Skeletal muscle satellite cell (primary cell): ENCODE results near the gene FHOD3.
"Not testable (repeated sequence)": the region's sequence is repeated elsewhere in the genome, so short reads cannot be mapped to it uniquely, and the experiment has no call there.

Experiments
- H3K27me3 ChIP-seq: 2 replicates; pipeline ENCODE4 v1.7.0; 2013; ENCODE audit warnings: low read length; ENCODE audit not compliant: control insufficient read depth, insufficient read depth
- H3K36me3 ChIP-seq: 2 replicates; pipeline ENCODE4 v1.7.0; 2013; ENCODE audit warnings: mild to moderate bottlenecking, control low read depth, low read length; ENCODE audit not compliant: insufficient read depth
- H3K4me1 ChIP-seq: 2 replicates; pipeline ENCODE4 v1.7.0; 2013; ENCODE audit warnings: low read length; ENCODE audit not compliant: control insufficient read depth, insufficient read depth
- H3K4me2 ChIP-seq: 2 replicates; pipeline ENCODE4 v1.7.0; 2013; ENCODE audit warnings: mild to moderate bottlenecking, low read length
- H3K4me3 ChIP-seq: 2 replicates; pipeline ENCODE4 v1.7.0; 2013; ENCODE audit warnings: low read length
- H3K9ac ChIP-seq: 2 replicates; pipeline ENCODE4 v1.7.0; 2013; ENCODE audit warnings: mild to moderate bottlenecking, low read depth, low read length, moderate library complexity
- H3K9me3 ChIP-seq: replicated peaks from 2 replicates; pipeline ENCODE4 v1.7.0; 2013; ENCODE audit warnings: mild to moderate bottlenecking, control low read depth, low read length

FHOD3 gene

DNA sequence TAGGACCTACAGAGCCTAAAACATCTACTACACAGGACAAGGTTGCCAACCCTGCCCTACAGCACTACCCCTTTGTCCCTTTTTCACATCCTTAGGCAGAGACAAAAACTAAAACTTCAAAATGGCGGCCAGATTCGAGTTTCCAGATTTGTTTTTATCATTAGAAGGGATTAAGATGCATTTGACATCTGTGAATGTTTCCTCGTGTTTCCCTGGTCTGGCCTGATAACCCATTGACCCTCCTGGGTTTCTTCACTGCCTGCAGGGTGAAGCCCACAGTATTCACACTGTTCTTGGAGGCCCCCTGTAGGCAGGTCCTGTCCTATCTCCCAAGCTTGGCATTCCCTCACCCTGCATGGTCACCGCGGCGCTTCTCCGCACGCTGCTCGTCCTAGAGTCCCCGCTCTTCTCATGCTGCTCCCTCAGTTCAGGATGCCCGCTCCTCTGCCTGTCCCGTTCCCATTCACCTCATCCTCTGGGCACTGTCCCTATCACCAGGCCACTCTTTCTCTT lies 463.7 kb downstream of the FHOD3 start:
- no peaks in the 10 kb centered on the region for H3K36me3 ChIP-seq
- H3K4me1 ChIP-seq, result peaks cover 19% of the 10 kb centered on the region
- no peaks in the 10 kb centered on the region for H3K9me3 ChIP-seq
- no peak overlapping the region for H3K4me2 ChIP-seq
- H3K27me3 ChIP-seq, result no peaks in the 10 kb centered on the region
- no peak overlapping the region for H3K9ac ChIP-seq
- H3K4me3 ChIP-seq, result no peak overlapping the region

DNA sequence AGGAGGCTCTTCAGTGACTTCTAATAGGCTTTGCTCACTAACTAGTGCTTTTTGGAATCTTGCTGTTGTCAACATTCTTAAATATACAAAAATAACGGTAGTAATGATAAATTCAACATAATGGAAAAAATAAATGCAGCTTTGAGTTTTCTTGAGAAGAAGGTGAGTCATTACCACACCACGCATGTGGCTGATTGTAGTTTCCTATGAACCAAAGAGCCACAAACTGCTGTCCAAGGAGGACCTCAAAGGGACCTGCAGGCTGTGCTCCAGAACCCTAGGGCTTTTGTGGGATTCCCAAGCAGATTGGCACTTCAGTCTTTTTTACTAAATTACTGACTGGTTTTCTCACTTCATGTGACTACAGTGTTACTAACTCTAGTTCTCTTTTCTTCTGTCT lies 464.6 kb downstream of the FHOD3 start:
- peaks cover 12% of the 10 kb centered on the region for H3K4me1 ChIP-seq
- H3K9ac ChIP-seq, result no peak overlapping the region
- H3K27me3 ChIP-seq, result no peaks in the 10 kb centered on the region
- H3K9me3 ChIP-seq, result no peaks in the 10 kb centered on the region
- no peak overlapping the region for H3K4me2 ChIP-seq
- no peaks in the 10 kb centered on the region for H3K36me3 ChIP-seq
- H3K4me3 ChIP-seq, result no peak overlapping the region

DNA sequence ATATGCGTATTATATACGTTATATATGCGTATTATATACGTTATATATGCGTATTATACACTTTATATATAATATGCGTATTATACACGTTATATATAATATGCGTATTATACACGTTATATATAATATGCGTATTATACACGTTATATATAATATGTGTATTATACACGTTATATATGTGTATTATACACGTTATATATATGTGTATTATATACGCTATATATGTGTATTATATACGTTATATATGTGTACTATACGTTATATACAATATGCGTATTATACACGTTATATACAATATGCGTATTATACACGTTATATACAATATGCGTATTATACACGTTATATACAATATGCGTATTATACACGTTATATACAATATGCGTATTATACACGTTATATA lies 465.5 kb downstream of the FHOD3 start:
- not testable (repeated sequence) for H3K4me1 ChIP-seq, H3K9me3 ChIP-seq, H3K4me3 ChIP-seq, H3K9ac ChIP-seq, H3K4me2 ChIP-seq, H3K27me3 ChIP-seq, H3K36me3 ChIP-seq

DNA sequence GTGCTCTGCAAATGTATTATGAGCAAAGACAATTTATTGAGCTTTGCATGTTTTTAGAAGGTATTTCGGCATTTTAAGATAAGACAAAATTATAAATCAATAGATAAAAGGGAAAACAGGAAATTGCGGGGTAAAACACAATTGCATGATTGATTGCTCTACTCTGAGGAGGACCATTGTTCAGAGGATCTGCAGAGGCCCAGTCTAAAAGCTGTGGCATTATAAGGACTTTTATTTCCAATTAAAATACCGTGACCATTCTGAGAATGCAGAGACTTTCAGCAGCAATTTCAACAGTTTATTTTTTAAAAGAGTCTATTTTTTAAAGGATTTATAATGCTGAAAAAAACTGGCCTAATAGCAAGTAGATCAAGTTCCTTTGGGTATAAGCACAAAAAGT lies 469.3 kb downstream of the FHOD3 start:
- Histone ChIP-seq H3K4me1 (peaks cover under 1% of the 10 kb centered on the region), H3K4me3 (no peak overlapping the region), H3K9ac (no peak overlapping the region), H3K9me3 (no peaks in the 10 kb centered on the region), H3K27me3 (no peaks in the 10 kb centered on the region), H3K4me2 (no peak overlapping the region), H3K36me3 (no peaks in the 10 kb centered on the region)

DNA sequence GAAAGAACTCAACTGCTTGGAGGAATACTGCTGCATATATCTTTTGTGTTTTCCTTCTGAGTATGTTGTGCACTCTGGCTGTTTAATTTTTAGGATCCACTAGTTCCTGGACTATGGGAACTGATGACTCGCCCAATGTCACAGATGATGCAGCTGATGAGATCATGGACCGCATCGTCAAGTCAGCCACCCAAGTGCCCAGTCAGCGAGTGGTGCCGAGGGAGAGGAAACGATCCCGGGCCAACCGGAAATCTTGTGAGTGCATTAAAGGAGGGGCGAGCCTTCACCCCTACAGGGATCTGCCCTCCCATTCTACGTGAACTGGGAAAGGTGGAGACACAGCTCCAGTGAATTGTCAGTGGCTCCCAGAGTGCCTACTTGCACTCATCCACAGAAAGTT lies 471.7 kb downstream of the FHOD3 start:
- Histone ChIP-seq H3K4me3 (no peak overlapping the region), H3K36me3 (no peaks in the 10 kb centered on the region), H3K27me3 (no peaks in the 10 kb centered on the region), H3K9ac (no peak overlapping the region), H3K4me2 (no peak overlapping the region), H3K9me3 (no peaks in the 10 kb centered on the region), H3K4me1 (peaks cover 10% of the 10 kb centered on the region)

DNA sequence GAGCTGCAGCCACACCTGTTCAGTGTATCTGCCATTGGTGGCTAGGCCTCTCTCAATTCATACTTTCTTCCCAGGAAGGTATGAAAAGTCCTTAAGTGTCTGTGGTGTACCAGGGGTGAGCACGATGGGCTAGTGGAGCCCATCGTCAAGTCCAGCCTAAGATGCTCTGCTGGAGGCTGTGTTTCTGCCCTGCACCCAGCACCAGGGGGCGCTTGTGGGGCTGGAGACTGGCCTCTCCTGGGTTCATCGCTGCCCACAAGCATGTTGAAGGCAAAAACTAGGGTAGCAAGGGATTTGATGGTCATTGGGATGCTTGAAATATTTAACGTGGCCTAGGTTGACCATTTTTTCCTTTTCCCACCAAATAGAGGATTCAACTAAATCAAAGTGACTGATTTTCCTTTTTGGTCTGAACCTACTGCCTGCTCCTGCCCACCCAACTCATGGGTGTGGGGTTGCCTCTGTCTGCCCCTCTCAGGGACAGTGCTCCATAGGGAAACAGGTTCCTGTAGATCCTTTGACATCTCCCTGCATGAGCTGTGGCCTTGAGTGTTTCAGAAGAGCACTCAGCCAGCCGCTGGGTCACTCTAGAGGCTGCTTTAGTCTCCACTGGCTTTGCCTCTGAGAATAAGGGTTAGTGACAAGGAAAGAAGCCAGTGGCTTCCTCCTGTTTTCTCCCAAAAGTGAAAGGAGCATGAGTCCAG lies 472.2 kb downstream of the FHOD3 start:
- Histone ChIP-seq H3K4me2 (no peak overlapping the region), H3K36me3 (no peaks in the 10 kb centered on the region), H3K4me3 (no peak overlapping the region), H3K4me1 (peaks cover 10% of the 10 kb centered on the region), H3K9ac (no peak overlapping the region), H3K9me3 (no peaks in the 10 kb centered on the region), H3K27me3 (no peaks in the 10 kb centered on the region)

DNA sequence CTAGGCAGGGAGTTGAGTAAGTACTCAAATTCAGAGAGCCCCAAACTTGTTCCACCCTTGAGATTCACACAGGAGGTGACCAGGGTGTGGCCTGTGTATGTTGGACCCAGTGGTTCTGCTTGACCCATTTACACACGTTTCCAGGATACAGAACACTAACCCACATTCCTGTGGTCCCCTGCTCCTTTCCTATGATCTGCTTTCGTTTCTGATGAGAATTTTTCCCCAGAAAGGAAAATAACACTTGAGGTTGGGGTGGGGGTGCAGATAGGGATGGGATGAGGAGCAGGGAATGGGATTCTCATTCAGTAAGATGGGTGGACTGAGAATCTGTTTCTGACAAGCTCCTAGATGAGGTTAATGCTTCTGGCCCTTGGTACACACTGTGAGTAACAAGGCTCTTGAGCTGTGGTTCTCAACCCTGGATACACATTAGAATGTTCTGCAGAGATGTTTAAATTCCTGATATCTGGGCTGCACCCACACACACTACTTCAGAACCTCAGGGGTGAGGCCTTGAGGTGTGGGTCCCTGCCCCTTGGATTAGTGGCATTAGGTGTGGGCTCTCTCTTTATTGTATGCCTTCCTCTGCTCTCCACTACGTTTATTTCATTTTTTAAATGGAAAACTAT lies 472.9 kb downstream of the FHOD3 start:
- Histone ChIP-seq H3K9ac (no peak overlapping the region), H3K4me3 (no peak overlapping the region), H3K9me3 (no peaks in the 10 kb centered on the region), H3K4me1 (peaks cover 10% of the 10 kb centered on the region), H3K4me2 (no peak overlapping the region), H3K36me3 (no peaks in the 10 kb centered on the region), H3K27me3 (no peaks in the 10 kb centered on the region)

DNA sequence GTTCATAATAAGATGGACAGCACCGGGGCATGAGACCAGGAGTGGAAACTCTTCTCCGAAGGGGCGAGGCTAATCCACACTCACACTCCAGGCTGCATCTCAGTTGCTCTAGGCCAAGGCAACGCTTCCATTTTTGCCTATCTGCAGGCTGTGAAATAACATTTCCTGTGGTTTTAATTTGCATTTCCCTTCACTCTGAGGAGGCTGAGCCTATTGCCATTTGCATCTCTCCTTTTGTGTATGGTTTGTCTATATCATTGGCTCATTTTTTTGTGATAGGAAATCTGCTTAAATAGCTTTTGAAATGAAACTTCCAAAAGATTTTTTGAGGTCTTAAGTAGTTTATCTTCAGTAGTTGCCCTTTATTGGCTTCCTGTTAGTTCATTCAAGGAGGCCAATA lies 473.7 kb downstream of the FHOD3 start:
- no peaks in the 10 kb centered on the region for H3K27me3 ChIP-seq
- H3K9me3 ChIP-seq, result no peaks in the 10 kb centered on the region
- H3K9ac ChIP-seq, result no peak overlapping the region
- H3K36me3 ChIP-seq, result no peaks in the 10 kb centered on the region
- H3K4me2 ChIP-seq, result no peak overlapping the region
- H3K4me3 ChIP-seq, result no peak overlapping the region
- peaks cover 10% of the 10 kb centered on the region for H3K4me1 ChIP-seq

DNA sequence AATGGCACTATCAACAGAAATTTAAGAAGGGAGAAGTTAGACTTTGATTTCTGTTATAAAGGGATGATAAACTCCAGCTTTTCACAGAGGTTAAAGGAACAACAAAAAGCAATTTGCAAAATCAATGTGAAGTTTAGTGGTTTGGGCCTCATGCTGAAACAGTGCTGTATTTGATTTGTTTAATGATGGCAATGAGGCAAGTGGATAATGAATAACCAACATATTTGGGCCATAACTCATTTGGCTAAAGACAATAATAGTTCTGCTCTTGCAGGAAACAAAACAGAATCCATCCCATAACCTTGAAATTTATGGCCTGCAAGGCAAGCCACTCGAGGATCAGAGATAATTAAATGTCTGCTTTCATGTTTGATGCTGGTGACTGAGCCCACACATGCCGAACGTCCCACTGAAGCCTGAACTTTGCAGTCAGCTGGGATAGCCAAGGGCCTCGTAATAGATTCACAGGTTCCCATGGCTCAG lies 474.8 kb downstream of the FHOD3 start:
- no peaks in the 10 kb centered on the region for H3K9me3 ChIP-seq
- no peaks in the 10 kb centered on the region for H3K36me3 ChIP-seq
- no peaks in the 10 kb centered on the region for H3K27me3 ChIP-seq

DNA sequence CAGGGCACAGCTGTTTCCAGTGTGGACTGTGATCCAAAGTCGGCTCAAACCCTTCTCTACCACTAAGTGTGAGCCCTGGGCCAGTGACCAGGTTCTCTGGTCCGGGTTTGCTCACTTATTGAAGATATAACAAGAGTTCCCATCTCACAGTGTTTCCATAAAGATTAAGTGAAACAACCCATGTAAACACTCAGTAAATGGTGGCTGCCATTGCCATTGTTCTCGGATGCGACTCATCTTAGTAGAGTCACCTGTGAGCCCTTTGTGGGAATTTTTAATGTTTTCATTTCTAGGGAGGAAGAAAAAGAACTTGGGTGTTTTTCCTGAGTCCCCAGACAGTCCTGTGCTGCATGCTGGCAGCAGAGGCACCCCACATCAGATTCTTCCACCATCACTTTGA lies 477.9 kb downstream of the FHOD3 start:
- H3K4me3 ChIP-seq, result no peak overlapping the region
- peaks cover 10% of the 10 kb centered on the region for H3K4me1 ChIP-seq

More for the DNA sequence above, 474.8 kb downstream of the FHOD3 start:
- Histone ChIP-seq H3K4me1 (peaks cover 10% of the 10 kb centered on the region), H3K9ac (no peak overlapping the region), H3K4me3 (no peak overlapping the region), H3K4me2 (no peak overlapping the region)

DNA sequence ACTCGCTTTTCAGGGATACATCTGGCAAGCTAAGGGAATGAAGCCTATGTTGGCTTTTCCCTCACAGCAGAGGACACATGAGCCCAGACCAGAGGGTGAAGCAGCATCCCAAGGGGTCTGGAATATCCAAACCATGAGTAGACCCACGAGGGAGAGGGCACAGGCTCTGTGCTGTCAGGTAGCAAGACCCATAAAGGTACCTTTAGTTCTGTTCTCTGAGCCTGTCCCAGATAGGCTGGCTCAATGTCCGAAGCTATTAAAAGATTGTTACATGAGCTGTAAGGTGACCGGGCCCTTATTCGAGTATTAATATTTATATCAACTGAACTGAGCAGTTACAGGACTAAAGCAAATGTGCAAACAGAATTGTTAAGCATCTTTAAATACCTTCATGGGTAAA lies 479.1 kb downstream of the FHOD3 start:
- no peaks in the 10 kb centered on the region for H3K9me3 ChIP-seq
- H3K9ac ChIP-seq, result no peak overlapping the region
- no peak overlapping the region for H3K4me3 ChIP-seq
- no peak overlapping the region for H3K4me2 ChIP-seq
- no peaks in the 10 kb centered on the region for H3K27me3 ChIP-seq
- H3K4me1 ChIP-seq, result peaks cover 10% of the 10 kb centered on the region
- no peaks in the 10 kb centered on the region for H3K36me3 ChIP-seq

More for the DNA sequence above, 477.9 kb downstream of the FHOD3 start:
- Histone ChIP-seq H3K36me3 (no peaks in the 10 kb centered on the region), H3K9ac (no peak overlapping the region), H3K9me3 (no peaks in the 10 kb centered on the region), H3K27me3 (no peaks in the 10 kb centered on the region), H3K4me2 (no peak overlapping the region)

DNA sequence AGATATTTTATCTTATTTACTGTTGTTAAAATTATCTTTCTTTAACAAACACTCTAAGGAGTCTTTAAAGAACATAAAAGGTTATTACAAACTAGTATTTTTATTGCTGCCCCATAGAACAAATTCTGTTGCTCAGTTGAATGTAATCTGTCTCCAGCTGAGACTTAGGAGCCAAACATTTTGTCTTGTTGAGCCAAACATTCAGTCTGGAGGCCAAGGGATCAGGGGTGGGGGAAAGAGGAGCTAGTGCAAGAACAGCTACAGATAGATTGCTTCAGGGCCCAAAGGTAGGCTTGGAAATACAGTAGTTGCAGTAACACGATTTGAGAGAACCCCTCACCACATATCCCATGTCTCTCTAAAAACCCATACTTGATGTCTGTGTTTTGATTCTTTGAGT lies 480.1 kb downstream of the FHOD3 start:
- Histone ChIP-seq H3K36me3 (no peaks in the 10 kb centered on the region), H3K9me3 (no peaks in the 10 kb centered on the region), H3K9ac (no peak overlapping the region)

More for the DNA sequence above, 480.1 kb downstream of the FHOD3 start:
- H3K27me3 ChIP-seq, result no peaks in the 10 kb centered on the region
- peaks cover 2% of the 10 kb centered on the region for H3K4me1 ChIP-seq
- no peak overlapping the region for H3K4me3 ChIP-seq
- no peak overlapping the region for H3K4me2 ChIP-seq
